Erythroblast (primary cell): ENCODE data around the gene INSYN2B.

Experiments
- GATA1 ChIP-seq: IDR thresholded peaks from 2 replicates; pipeline ENCODE4 v1.6.1; 2011; ENCODE audit warnings: low read depth, mild to moderate bottlenecking, control low read depth, low read length, moderate library complexity
- POLR2A ChIP-seq: IDR thresholded peaks from 2 replicates; pipeline ENCODE4 v1.6.1; 2011; ENCODE audit warnings: mild to moderate bottlenecking, low read length

GRCh38 chr5:169956756-169957155 lies 23.5 kb downstream of the INSYN2B start:
- no peak for TF ChIP-seq POLR2A
- no peak for TF ChIP-seq GATA1
